Retinal pigment epithelial cell (primary cell): ENCODE measurements around the gene SH3YL1.

Source experiments
- DNase-seq: peaks from one replicate; pipeline ENCODE4 v3.0.0-alpha.2; 2010; ENCODE audit warnings: low read depth
- H3K4me3 ChIP-seq: 2 replicates; pipeline ENCODE4 v1.5.1; 2011; ENCODE audit warnings: mild to moderate bottlenecking, low read length, control low read depth, moderate library complexity
- CTCF ChIP-seq: conservative IDR thresholded peaks from 2 replicates; pipeline ENCODE4 v1.5.1; 2011; ENCODE audit warnings: low read depth, low read length, control low read depth, inconsistent platforms

The SH3YL1 gene

DNA sequence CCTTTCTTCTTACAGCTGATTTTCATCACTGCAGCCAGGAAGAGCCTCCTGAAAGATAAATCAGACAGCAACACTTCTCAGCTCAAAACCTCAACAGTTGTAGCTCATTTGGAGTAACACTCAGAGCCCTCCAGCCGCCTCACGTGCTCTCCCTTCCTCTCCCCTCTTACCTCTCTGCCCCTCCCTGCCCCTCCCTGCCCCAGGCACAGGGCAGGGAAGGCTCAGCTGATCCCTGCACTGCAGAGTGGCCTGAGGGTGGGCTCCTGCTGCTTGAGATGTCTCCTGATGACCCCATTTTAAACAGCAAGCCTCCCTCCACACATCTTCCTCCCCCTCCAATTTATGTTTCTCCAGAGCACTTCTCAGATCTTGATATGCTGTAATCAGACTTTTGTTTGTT lies 54.4 kb downstream of the SH3YL1 start:
- H3K4me3 ChIP-seq: no peak overlapping the region
- TF ChIP-seq CTCF: no peak
- no peak for DNase-seq

- H3K4me3 ChIP-seq: no peak overlapping the region
- no peak for TF ChIP-seq CTCF
- DNase-seq: no peak
Observed at GRCh38 chr2:208335-208734, 55.5 kb downstream of the SH3YL1 start.

DNA sequence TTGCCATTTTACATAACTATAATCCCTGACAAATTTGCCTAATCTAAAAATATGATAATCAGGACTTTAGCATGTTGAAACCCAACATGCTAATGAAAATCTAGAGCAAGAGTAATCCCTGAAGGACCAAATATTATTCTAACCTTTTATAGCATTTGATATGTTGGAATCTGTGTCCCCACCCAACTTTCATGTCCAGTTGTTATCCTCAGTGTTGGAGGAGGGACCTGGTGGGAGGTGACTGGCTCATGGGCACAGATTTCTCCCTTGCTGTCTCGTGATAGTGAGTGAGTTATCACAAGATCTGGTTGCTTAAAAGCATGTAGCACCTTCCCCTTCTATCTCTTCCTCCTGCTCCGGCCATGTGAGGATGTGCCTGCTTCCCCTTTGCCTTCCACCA lies 59.8 kb downstream of the SH3YL1 start:
- DNase-seq: no peak

DNA sequence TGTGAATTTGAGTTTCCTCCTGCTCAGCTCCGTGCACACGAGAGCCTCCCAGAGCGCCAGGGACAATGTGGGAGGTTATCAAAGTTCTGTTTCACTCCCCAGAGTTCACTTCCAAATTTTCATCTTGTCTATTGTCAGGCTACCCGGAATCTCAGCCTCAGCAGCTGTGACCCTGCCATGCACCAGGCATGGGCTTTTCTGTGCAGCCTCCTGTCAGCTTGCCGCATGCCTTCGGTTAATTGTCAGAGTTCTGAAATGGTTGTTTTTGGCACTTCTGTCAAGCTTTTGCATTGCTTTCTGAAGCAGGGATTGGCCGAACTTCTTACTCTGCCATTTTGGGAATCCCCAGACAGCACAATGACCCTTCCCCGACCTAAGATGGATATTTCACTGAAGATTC lies 60.4 kb downstream of the SH3YL1 start:
- DNase-seq: no peak
- H3K4me3 ChIP-seq: no peak overlapping the region
- no peak for TF ChIP-seq CTCF

More for the DNA sequence above, 59.8 kb downstream of the SH3YL1 start:
- no peak for TF ChIP-seq CTCF
- H3K4me3 ChIP-seq: no peak overlapping the region

GRCh38 chr2:202945-203344 lies 60.9 kb downstream of the SH3YL1 start:
- no peak for DNase-seq
- no peak overlapping the region for H3K4me3 ChIP-seq
- TF ChIP-seq CTCF: no peak

GRCh38 chr2:201648-202433 lies 62.0 kb downstream of the SH3YL1 start:
- no peak for DNase-seq
- no peak overlapping the region for H3K4me3 ChIP-seq
- no peak for TF ChIP-seq CTCF
